HepG2 (cell line): ENCODE measurements around the gene CKAP2L. TPM values are rescaled to one million over a fixed set of nuclear protein-coding genes. Genes with fewer than 3 reads are reported as not detected.

ENCODE experiments used
- HMG20B ChIP-seq: conservative IDR thresholded peaks from 2 replicates; pipeline ENCODE4 v1.6.1; 2016; ENCODE audit warnings: missing genetic modification reagents, missing compliant biosample characterization
- JUN ChIP-seq: sonication (generic); formaldehyde crosslinking; IDR thresholded peaks from 2 replicates; pipeline ENCODE4 v1.4.0; 2020; ENCODE audit warnings: mild to moderate bottlenecking, missing genetic modification reagents
- KLF16 ChIP-seq, 2 experiments: sonication (generic) in 1 of 2; formaldehyde crosslinking in 1 of 2; IDR thresholded peaks; 2 replicates each; pipeline versions ENCODE4 v1.6.1 to v1.8.0; 2016 to 2023; ENCODE audit warnings: missing genetic modification reagents in 2 of 2, missing compliant biosample characterization in 1 of 2
- MLLT10 ChIP-seq: sonication (generic); formaldehyde crosslinking; IDR thresholded peaks from 2 replicates; pipeline ENCODE4 v1.4.0; 2020; ENCODE audit warnings: missing genetic modification reagents
- NFIB ChIP-seq: sonication (generic); formaldehyde crosslinking; IDR thresholded peaks from 2 replicates; pipeline ENCODE4 v1.9.0; 2021; ENCODE audit warnings: missing genetic modification reagents, mild to moderate bottlenecking, borderline replicate concordance
- NR1H2 ChIP-seq: sonication (generic); formaldehyde crosslinking; IDR thresholded peaks from 2 replicates; pipeline ENCODE4 v1.8.1; 2022; ENCODE audit warnings: low read depth, missing genetic modification reagents, borderline replicate concordance
- RORA ChIP-seq: sonication (generic); formaldehyde crosslinking; IDR thresholded peaks from 2 replicates; pipeline ENCODE4 v1.5.0; 2020; ENCODE audit warnings: mild to moderate bottlenecking, missing genetic modification reagents, moderate library complexity
- SAFB2 ChIP-seq: sonication (generic); formaldehyde crosslinking; IDR thresholded peaks from 2 replicates; pipeline ENCODE4 v1.5.1; 2020; ENCODE audit warnings: missing genetic modification reagents, low read depth, mild to moderate bottlenecking, borderline replicate concordance
- SCMH1 ChIP-seq: sonication (generic); formaldehyde crosslinking; IDR thresholded peaks from 2 replicates; pipeline ENCODE4 v1.9.0; 2021; ENCODE audit warnings: missing genetic modification reagents, mild to moderate bottlenecking, borderline replicate concordance
- SETDB1 ChIP-seq: sonication (generic); formaldehyde crosslinking; IDR thresholded peaks from 2 replicates; pipeline ENCODE4 v1.5.1; 2020; ENCODE audit warnings: missing genetic modification reagents, mild to moderate bottlenecking, borderline replicate concordance
- SMARCE1 ChIP-seq: fragments of 450-650 bp; IDR thresholded peaks from 2 replicates; pipeline ENCODE4 v1.6.1; 2017; ENCODE audit warnings: borderline replicate concordance
- TGIF2 ChIP-seq: IDR thresholded peaks from 2 replicates; pipeline ENCODE4 v1.6.1; 2016; ENCODE audit warnings: control low read depth, missing compliant biosample characterization
- ZFYVE20 ChIP-seq: sonication (generic); formaldehyde crosslinking; IDR thresholded peaks from 2 replicates; pipeline ENCODE4 v1.8.0; 2023; ENCODE audit warnings: low read depth, mild to moderate bottlenecking, moderate library complexity, missing genetic modification reagents, borderline replicate concordance
- ZNF260 ChIP-seq: sonication (generic); formaldehyde crosslinking; IDR thresholded peaks from 2 replicates; pipeline ENCODE4 v1.4.0; 2020; ENCODE audit warnings: missing genetic modification reagents, low read depth, mild to moderate bottlenecking, borderline replicate concordance
- ZNF460 ChIP-seq: sonication (generic); formaldehyde crosslinking; IDR thresholded peaks from 2 replicates; pipeline ENCODE4 v1.5.1; 2020; ENCODE audit warnings: missing genetic modification reagents, mild to moderate bottlenecking, borderline replicate concordance
- ZNF552 ChIP-seq: sonication (generic); formaldehyde crosslinking; IDR thresholded peaks from 2 replicates; pipeline ENCODE4 v1.9.0; 2022; ENCODE audit warnings: missing genetic modification reagents, mild to moderate bottlenecking, borderline replicate concordance
- ZNF749 ChIP-seq: sonication (generic); formaldehyde crosslinking; IDR thresholded peaks from 2 replicates; pipeline ENCODE4 v1.8.0; 2022; ENCODE audit warnings: mild to moderate bottlenecking, missing genetic modification reagents, moderate library complexity, borderline replicate concordance
- ZNF766 ChIP-seq: sonication (generic); formaldehyde crosslinking; IDR thresholded peaks from 2 replicates; pipeline ENCODE4 v1.5.0; 2020; ENCODE audit warnings: missing genetic modification reagents, borderline replicate concordance
- polyA plus RNA-seq, 8 experiments: library from polyadenylated mRNA; depleted of rRNA in 3 of 8; stranded (reverse) in 7 of 8; unstranded in 1 of 8; fragments of >200 nt; fragmentation: Illumina TruSeq in 4 of 8; extraction: Trizol in 4 of 8; gene quantifications; 2 replicates each; pipeline versions ENCODE4 v1.2.1 to v1.2.3, GENCODE V29; 2011 to 2016; ENCODE audit warnings: low read depth in 4 of 8, missing spikeins in 1 of 8, mixed read lengths in 1 of 8; ENCODE audit not compliant: insufficient read depth in 1 of 8
- total RNA-seq, 5 experiments: library from RNA; depleted of rRNA; stranded (reverse); fragments of >200 nt; fragmentation: Illumina TruSeq; extraction: Trizol; gene quantifications; 2 replicates each; pipeline ENCODE4 v1.2.3, GENCODE V29; 2016; ENCODE audit warnings: low read depth in 1 of 5
- TF ChIP-seq, protein P1 (sequence below): sonication (generic); formaldehyde crosslinking; IDR thresholded peaks from 2 replicates; pipeline ENCODE4 v1.5.1; 2020; ENCODE audit warnings: mild to moderate bottlenecking, missing genetic modification reagents, moderate library complexity
- TF ChIP-seq, protein P2 (sequence below): sonication (generic); formaldehyde crosslinking; IDR thresholded peaks from 2 replicates; pipeline ENCODE4 v1.5.1; 2020; ENCODE audit warnings: missing genetic modification reagents, mild to moderate bottlenecking, borderline replicate concordance
- TF ChIP-seq, protein P3 (sequence below), 2 experiments: fragments of 450-650 bp in 1 of 2; sonication (generic) in 1 of 2; formaldehyde crosslinking; IDR thresholded peaks; 2 replicates each; pipeline versions ENCODE4 v1.5.0 to v1.8.0; 2020 to 2022; ENCODE audit warnings: mild to moderate bottlenecking in 1 of 2, missing genetic modification reagents in 1 of 2

CKAP2L gene
- total and polyA plus RNA-seq, 2 of the 13 experiments (the other 11 are each of a cell fraction or from before 2014, with no cell fraction given): 7.1 to 9.5 TPM

DNA sequence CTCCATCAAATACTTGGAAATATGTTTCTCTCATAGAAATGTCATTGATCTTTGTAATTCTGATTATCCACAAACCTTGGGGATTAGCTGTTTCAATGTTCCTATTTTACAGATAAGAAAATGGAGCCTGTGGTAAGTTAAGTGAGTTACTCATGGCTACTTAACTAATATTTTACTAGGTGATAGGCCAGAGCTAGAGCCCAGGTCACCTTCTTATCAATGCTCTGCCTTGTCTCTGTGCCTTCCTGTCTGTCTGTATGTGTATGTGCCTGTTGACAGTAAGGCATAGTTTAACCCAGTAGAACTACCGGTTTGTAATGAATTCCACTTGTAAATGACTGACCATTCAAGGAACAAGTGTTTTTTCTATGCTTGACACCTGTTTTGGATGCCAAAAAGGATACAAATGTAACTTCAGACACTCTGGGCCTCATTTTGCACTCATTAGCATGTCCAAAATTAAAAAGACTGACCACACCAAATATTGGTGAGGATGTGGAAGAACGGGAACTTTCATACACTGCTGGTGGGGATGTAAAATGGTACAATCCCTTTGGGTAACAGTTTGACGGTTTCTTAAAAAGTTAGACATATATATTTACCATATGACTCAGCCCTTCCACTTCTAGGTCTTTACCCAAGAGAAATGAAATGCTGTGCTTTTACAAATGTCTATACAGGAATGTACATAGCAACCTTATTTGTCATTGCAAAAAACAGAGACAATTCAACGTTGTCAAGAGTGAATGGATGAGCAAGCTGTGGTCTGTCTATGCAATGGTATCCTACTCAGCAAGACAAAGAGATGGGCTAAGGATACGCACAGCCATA lies 39.5 kb upstream of the CKAP2L start (continued):
- TF ChIP-seq, protein P1, sequence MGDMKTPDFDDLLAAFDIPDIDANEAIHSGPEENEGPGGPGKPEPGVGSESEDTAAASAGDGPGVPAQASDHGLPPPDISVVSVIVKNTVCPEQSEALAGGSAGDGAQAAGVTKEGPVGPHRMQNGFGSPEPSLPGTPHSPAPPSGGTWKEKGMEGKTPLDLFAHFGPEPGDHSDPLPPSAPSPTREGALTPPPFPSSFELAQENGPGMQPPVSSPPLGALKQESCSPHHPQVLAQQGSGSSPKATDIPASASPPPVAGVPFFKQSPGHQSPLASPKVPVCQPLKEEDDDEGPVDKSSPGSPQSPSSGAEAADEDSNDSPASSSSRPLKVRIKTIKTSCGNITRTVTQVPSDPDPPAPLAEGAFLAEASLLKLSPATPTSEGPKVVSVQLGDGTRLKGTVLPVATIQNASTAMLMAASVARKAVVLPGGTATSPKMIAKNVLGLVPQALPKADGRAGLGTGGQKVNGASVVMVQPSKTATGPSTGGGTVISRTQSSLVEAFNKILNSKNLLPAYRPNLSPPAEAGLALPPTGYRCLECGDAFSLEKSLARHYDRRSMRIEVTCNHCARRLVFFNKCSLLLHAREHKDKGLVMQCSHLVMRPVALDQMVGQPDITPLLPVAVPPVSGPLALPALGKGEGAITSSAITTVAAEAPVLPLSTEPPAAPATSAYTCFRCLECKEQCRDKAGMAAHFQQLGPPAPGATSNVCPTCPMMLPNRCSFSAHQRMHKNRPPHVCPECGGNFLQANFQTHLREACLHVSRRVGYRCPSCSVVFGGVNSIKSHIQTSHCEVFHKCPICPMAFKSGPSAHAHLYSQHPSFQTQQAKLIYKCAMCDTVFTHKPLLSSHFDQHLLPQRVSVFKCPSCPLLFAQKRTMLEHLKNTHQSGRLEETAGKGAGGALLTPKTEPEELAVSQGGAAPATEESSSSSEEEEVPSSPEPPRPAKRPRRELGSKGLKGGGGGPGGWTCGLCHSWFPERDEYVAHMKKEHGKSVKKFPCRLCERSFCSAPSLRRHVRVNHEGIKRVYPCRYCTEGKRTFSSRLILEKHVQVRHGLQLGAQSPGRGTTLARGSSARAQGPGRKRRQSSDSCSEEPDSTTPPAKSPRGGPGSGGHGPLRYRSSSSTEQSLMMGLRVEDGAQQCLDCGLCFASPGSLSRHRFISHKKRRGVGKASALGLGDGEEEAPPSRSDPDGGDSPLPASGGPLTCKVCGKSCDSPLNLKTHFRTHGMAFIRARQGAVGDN: no peak
- TF ChIP-seq ZNF749 (CRISPR knock-in tag): no peak
- no peak for TF ChIP-seq SETDB1 (CRISPR knock-in tag)
- TF ChIP-seq ZNF552 (CRISPR knock-in tag): no peak
- TF ChIP-seq ZNF460 (CRISPR knock-in tag): no peak
- TF ChIP-seq SMARCE1: 0 out of 2 replicates have a peak, but pooled peaks have one; percentile 26
- peak; percentile 64 for TF ChIP-seq HMG20B (CRISPR knock-in tag)
- TF ChIP-seq RORA (CRISPR knock-in tag): no peak
- no peak for TF ChIP-seq ZNF260
- TF ChIP-seq TGIF2 (CRISPR knock-in tag): peak; percentile 69
- no peak for TF ChIP-seq SCMH1 (CRISPR knock-in tag)
- TF ChIP-seq, protein P2, sequence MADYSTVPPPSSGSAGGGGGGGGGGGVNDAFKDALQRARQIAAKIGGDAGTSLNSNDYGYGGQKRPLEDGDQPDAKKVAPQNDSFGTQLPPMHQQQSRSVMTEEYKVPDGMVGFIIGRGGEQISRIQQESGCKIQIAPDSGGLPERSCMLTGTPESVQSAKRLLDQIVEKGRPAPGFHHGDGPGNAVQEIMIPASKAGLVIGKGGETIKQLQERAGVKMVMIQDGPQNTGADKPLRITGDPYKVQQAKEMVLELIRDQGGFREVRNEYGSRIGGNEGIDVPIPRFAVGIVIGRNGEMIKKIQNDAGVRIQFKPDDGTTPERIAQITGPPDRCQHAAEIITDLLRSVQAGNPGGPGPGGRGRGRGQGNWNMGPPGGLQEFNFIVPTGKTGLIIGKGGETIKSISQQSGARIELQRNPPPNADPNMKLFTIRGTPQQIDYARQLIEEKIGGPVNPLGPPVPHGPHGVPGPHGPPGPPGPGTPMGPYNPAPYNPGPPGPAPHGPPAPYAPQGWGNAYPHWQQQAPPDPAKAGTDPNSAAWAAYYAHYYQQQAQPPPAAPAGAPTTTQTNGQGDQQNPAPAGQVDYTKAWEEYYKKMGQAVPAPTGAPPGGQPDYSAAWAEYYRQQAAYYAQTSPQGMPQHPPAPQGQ (CRISPR knock-in tag): no peak
- no peak for TF ChIP-seq MLLT10
- no peak for TF ChIP-seq ZFYVE20 (CRISPR knock-in tag)
- no peak for TF ChIP-seq NFIB (CRISPR knock-in tag)
- no peak for TF ChIP-seq SAFB2 (CRISPR knock-in tag)
- TF ChIP-seq, protein P3, sequence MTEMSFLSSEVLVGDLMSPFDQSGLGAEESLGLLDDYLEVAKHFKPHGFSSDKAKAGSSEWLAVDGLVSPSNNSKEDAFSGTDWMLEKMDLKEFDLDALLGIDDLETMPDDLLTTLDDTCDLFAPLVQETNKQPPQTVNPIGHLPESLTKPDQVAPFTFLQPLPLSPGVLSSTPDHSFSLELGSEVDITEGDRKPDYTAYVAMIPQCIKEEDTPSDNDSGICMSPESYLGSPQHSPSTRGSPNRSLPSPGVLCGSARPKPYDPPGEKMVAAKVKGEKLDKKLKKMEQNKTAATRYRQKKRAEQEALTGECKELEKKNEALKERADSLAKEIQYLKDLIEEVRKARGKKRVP (CRISPR knock-in tag; IDR thresholded peaks at IDR 0.05): peak in 1 of 2 experiments; percentile 53; a peak in 2 of 4 replicates
- 0 out of 4 replicates have a peak, but pooled peaks of 1 of the 2 experiments have one; percentile 20 for TF ChIP-seq KLF16 (CRISPR knock-in tag; IDR thresholded peaks at IDR 0.05)
- no peak for TF ChIP-seq ZNF766 (CRISPR knock-in tag)
- 0 out of 2 replicates have a peak, but pooled peaks have one; percentile 33 for TF ChIP-seq JUN (CRISPR knock-in tag)
- TF ChIP-seq NR1H2 (CRISPR knock-in tag): no peak
